Stomach (tissue), 9 donors: ENCODE measurements around the gene ZNF329. TPM values are rescaled to one million over a fixed set of nuclear protein-coding genes. Genes with fewer than 3 reads are reported as not detected.
A peak's percentile ranks its signal among the peaks of the same experiment; 100 is the strongest.

Experiments used
- DNase-seq, 2 donors: peaks; one replicate each; pipeline versions ENCODE4 v3.0.0 to v3.0.0-alpha.2; 2013 to 2019
- H3K27ac ChIP-seq, 5 donors: fragments of 200-600 bp in 4 of 5; sonication (generic) in 4 of 5; one replicate each; pipeline ENCODE4 v1.5.1; 2013 to 2019; ENCODE audit warnings: mild to moderate bottlenecking in 1 of 5, moderate library complexity in 1 of 5
- H3K27me3 ChIP-seq, 3 donors: fragments of 200-600 bp; sonication (generic); one replicate each; pipeline ENCODE4 v1.5.1; 2017 to 2019; ENCODE audit warnings: mixed run types in 1 of 3
- H3K36me3 ChIP-seq, 4 donors: fragments of 200-600 bp; sonication (generic); 1 replicate in 3 of 4; 2 replicates in 1 of 4; pipeline ENCODE4 v1.5.1; 2016 to 2019
- H3K4me1 ChIP-seq, 4 donors: fragments of 200-600 bp; sonication (generic); one replicate each; pipeline ENCODE4 v1.5.1; 2016 to 2019
- H3K4me3 ChIP-seq, 4 donors: fragments of 200-600 bp; sonication (generic) in 3 of 4; one replicate each; pipeline ENCODE4 v1.5.1; 2016 to 2019; ENCODE audit warnings: mild to moderate bottlenecking in 1 of 4
- H3K9me3 ChIP-seq, 4 donors: fragments of 200-600 bp; sonication (generic); one replicate each; pipeline ENCODE4 v1.5.1; 2016 to 2019
- EP300 ChIP-seq: sonication (generic); formaldehyde crosslinking; IDR thresholded peaks from one replicate; pipeline ENCODE4 v1.6.1; 2017; ENCODE audit warnings: antibody characterized with exemption
- POLR2A ChIP-seq, 4 donors: fragments of 450-650 bp; IDR thresholded peaks; one replicate each; pipeline ENCODE4 v1.6.1; 2016; ENCODE audit warnings: antibody characterized with exemption in 4 of 4, control low read depth in 2 of 4, mild to moderate bottlenecking in 1 of 4, moderate library complexity in 1 of 4
- POLR2AphosphoS5 ChIP-seq, 3 donors: sonication (generic); formaldehyde crosslinking; IDR thresholded peaks; one replicate each; pipeline ENCODE4 v1.6.1; 2016; ENCODE audit warnings: antibody characterized with exemption in 3 of 3
- WGBS, 5 donors: extraction: QIAGEN DNeasy Blood & Tissue Kit in 3 of 5; methylation state at CpG; one replicate each; pipeline versions ENCODE4 v1.1.5 to v1.1.7; 2013 to 2018; 5-methylcytosine and 5-hydroxymethylcytosine counted together
- intact Hi-C: fragments of 100-400 bp; cut with DNase I; formaldehyde crosslinking; loops from one replicate; pipeline ENCODE4 v1.15.1; 2023; ENCODE audit warnings: low total_unique reads
- polyA plus RNA-seq, 3 donors: library from polyadenylated mRNA; stranded (reverse); fragments of 200-250 nt; gene quantifications; one replicate each; pipeline ENCODE4 v1.2.3, GENCODE V29; 2013
- total RNA-seq, 5 donors: library from RNA; depleted of rRNA; stranded (reverse); fragments of >200 nt; gene quantifications; one replicate each; pipeline versions ENCODE4 v1.1.0 to v1.2.3, GENCODE V29; 2014 to 2016
- TF ChIP-seq, protein P1 (sequence below), 7 experiments: fragments of 450-650 bp in 4 of 7; fragments of 200-600 bp in 3 of 7; sonication (generic) in 3 of 7; IDR thresholded peaks; one replicate each; pipeline ENCODE4 v1.5.1; 2016 to 2019; ENCODE audit warnings: antibody characterized with exemption in 7 of 7, control low read depth in 2 of 7, mild to moderate bottlenecking in 1 of 7
- donor health status: healthy with polysubstance abuse.
- donor health status: Bipolar disorder and iron deficiency.
- donor health status: healthy.

Gene ZNF329
- total and polyA plus RNA-seq, 8 donors = 0.58 to 18.2 (median 4.2) TPM

GRCh38 chr19:58118979-58119733 is 31.4 kb downstream of the ZNF329 start:
- intact Hi-C loops = no loop called here
- no peak for DNase-seq
- 85 to 89% (median 87%) methylated on average over 5 of the region's 5 CpGs for WGBS, 5 donors
- peaks cover 0 to 19% (median 7%) of the 10 kb centered on the region in 3 donors for H3K27me3 ChIP-seq
- H3K4me1 ChIP-seq = no peaks in the 10 kb centered on the region
- H3K36me3 ChIP-seq = peaks cover 0 to 21% (median 0%) of the 10 kb centered on the region in 4 donors
- peaks cover 59 to 100% (median 99%) of the 10 kb centered on the region in 4 donors for H3K9me3 ChIP-seq
- TF ChIP-seq, protein P1, sequence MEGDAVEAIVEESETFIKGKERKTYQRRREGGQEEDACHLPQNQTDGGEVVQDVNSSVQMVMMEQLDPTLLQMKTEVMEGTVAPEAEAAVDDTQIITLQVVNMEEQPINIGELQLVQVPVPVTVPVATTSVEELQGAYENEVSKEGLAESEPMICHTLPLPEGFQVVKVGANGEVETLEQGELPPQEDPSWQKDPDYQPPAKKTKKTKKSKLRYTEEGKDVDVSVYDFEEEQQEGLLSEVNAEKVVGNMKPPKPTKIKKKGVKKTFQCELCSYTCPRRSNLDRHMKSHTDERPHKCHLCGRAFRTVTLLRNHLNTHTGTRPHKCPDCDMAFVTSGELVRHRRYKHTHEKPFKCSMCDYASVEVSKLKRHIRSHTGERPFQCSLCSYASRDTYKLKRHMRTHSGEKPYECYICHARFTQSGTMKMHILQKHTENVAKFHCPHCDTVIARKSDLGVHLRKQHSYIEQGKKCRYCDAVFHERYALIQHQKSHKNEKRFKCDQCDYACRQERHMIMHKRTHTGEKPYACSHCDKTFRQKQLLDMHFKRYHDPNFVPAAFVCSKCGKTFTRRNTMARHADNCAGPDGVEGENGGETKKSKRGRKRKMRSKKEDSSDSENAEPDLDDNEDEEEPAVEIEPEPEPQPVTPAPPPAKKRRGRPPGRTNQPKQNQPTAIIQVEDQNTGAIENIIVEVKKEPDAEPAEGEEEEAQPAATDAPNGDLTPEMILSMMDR (IDR thresholded peaks at IDR 0.05) = no peak
- TF ChIP-seq EP300 = no peak
- TF ChIP-seq POLR2AphosphoS5 (IDR thresholded peaks at IDR 0.05) = no peak
- TF ChIP-seq POLR2A (IDR thresholded peaks at IDR 0.05) = no peak
- no peak overlapping the region for H3K4me3 ChIP-seq
- no peak overlapping the region for H3K27ac ChIP-seq

DNA sequence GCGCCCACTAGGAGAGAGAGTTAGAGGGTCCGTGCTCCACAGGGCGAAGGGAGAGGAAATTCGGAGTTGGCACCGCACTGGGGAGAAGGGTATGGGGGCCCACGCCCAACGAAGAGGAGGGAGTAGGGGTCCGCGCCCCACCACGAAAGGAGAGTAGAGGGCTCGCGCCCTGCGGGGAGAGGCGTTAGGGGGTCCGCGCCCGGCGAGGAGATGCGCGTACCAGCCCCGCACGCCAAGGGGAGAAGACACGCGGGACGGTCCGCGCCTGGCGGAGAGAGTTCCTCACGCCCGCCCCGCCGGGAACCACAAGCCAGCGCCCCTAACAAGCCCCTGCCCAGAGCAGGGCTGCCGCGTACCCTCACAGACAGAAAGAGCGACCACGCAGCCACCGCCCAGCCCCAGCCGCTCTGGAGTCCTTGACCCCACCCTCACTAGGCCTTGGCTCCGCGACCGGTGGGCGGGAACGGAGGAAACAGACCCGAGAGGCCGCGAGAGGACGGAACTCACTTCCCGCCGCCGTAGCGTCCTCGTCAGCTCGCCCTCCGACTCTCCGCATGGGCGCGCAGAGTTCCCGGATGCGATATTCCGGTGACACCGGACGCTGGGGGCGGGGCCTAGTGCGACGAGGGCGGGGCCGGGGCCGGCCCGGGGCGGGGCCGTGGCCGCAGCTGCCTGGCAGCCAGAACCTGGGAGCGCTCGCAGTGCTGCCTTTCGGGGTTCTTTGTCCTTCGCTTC is 32.6 kb downstream of the ZNF329 start:
- intact Hi-C loops = no loop called here
- TF ChIP-seq POLR2A (IDR thresholded peaks at IDR 0.05) (no peak), POLR2AphosphoS5 (IDR thresholded peaks at IDR 0.05) (no peak), EP300 (no peak)
- TF ChIP-seq, protein P1 (IDR thresholded peaks at IDR 0.05) = no peak
- Histone ChIP-seq H3K4me1 (no peaks in the 10 kb centered on the region), H3K27me3 (peaks cover 0 to 19% (median 7%) of the 10 kb centered on the region in 3 donors), H3K9me3 (peaks cover 60 to 100% (median 99%) of the 10 kb centered on the region in 4 donors), H3K27ac (no peak overlapping the region), H3K36me3 (peaks cover 0 to 21% (median 0%) of the 10 kb centered on the region in 4 donors), H3K4me3 (no peak overlapping the region)
- 8 to 14% (median 9%) methylated on average over 20 to 77 of the region's 77 CpGs for WGBS, 5 donors
- peak in 1 of 2 donors; percentile 80 for DNase-seq

DNA sequence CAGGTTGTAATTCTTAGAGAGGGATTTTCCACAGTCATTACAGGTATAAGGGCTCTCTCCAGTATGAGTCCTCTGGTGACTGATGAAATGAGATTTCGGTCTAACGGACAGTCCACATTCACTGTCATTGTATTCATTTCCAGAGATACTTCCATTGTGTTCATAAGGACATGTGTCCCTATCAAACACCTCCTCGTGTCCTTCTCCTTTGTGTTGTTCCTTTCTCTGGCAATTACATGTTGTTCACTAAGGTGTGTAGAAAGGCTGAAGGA is 42.1 kb downstream of the ZNF329 start:
- no peaks in the 10 kb centered on the region for H3K36me3 ChIP-seq
- H3K27me3 ChIP-seq = no peaks in the 10 kb centered on the region
- no peak for TF ChIP-seq EP300
- TF ChIP-seq, protein P1 (IDR thresholded peaks at IDR 0.05) = no peak
- no peak for TF ChIP-seq POLR2A (IDR thresholded peaks at IDR 0.05)
- TF ChIP-seq POLR2AphosphoS5 (IDR thresholded peaks at IDR 0.05) = no peak
- H3K4me3 ChIP-seq = no peak overlapping the region
- DNase-seq = no peak
- H3K4me1 ChIP-seq = no peaks in the 10 kb centered on the region
- H3K9me3 ChIP-seq = peaks cover 64 to 98% (median 95%) of the 10 kb centered on the region in 4 donors
- intact Hi-C loops = no loop called here
- H3K27ac ChIP-seq = no peak overlapping the region
- WGBS, 5 donors = 75 to 90% (median 81%) methylated on average over 3 of the region's 3 CpGs

- no peaks in the 10 kb centered on the region for H3K36me3 ChIP-seq
- WGBS, 5 donors = 83 to 85% (median 85%) methylated on average over 7 of the region's 7 CpGs
- H3K9me3 ChIP-seq = peaks cover 61 to 98% (median 94%) of the 10 kb centered on the region in 4 donors
- H3K4me1 ChIP-seq = no peaks in the 10 kb centered on the region
- DNase-seq = no peak
- H3K27me3 ChIP-seq = no peaks in the 10 kb centered on the region
- no peak overlapping the region for H3K4me3 ChIP-seq
- no peak overlapping the region for H3K27ac ChIP-seq
- intact Hi-C loops = no loop called here
- TF ChIP-seq, protein P1 (IDR thresholded peaks at IDR 0.05) = no peak
- TF ChIP-seq POLR2A (IDR thresholded peaks at IDR 0.05) (no peak), POLR2AphosphoS5 (IDR thresholded peaks at IDR 0.05) (no peak), EP300 (no peak)
These were observed 42.6 kb downstream of the ZNF329 start for GRCh38 chr19:58107778-58108545.
